ENCODE measurements around the gene GTF3C2. TPM values are rescaled to one million over a fixed set of nuclear protein-coding genes. Genes with fewer than 3 reads are reported as not detected.

The GTF3C2 gene
- total and polyA plus RNA-seq, 2 of the 13 experiments (the other 11 are each of a cell fraction or from before 2014, with no cell fraction given) = 77.5 to 130 TPM

- TF ChIP-seq, protein P1, sequence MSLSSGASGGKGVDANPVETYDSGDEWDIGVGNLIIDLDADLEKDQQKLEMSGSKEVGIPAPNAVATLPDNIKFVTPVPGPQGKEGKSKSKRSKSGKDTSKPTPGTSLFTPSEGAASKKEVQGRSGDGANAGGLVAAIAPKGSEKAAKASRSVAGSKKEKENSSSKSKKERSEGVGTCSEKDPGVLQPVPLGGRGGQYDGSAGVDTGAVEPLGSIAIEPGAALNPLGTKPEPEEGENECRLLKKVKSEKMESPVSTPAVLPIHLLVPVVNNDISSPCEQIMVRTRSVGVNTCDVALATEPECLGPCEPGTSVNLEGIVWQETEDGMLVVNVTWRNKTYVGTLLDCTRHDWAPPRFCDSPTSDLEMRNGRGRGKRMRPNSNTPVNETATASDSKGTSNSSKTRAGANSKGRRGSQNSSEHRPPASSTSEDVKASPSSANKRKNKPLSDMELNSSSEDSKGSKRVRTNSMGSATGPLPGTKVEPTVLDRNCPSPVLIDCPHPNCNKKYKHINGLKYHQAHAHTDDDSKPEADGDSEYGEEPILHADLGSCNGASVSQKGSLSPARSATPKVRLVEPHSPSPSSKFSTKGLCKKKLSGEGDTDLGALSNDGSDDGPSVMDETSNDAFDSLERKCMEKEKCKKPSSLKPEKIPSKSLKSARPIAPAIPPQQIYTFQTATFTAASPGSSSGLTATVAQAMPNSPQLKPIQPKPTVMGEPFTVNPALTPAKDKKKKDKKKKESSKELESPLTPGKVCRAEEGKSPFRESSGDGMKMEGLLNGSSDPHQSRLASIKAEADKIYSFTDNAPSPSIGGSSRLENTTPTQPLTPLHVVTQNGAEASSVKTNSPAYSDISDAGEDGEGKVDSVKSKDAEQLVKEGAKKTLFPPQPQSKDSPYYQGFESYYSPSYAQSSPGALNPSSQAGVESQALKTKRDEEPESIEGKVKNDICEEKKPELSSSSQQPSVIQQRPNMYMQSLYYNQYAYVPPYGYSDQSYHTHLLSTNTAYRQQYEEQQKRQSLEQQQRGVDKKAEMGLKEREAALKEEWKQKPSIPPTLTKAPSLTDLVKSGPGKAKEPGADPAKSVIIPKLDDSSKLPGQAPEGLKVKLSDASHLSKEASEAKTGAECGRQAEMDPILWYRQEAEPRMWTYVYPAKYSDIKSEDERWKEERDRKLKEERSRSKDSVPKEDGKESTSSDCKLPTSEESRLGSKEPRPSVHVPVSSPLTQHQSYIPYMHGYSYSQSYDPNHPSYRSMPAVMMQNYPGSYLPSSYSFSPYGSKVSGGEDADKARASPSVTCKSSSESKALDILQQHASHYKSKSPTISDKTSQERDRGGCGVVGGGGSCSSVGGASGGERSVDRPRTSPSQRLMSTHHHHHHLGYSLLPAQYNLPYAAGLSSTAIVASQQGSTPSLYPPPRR (CRISPR knock-in tag; IDR thresholded peaks at IDR 0.05; ENCODE audit: borderline replicate concordance) = peak; percentile 32; the same call in 1 of the 2 replicates
- TF ChIP-seq ATF1 (CRISPR knock-in tag; IDR thresholded peaks at IDR 0.05) (no peak), ASH2L (IDR thresholded peaks at IDR 0.05; ENCODE audit: insufficient read length, low read depth, low read length) (peak; percentile 45), ZNF264 (CRISPR knock-in tag; IDR thresholded peaks at IDR 0.05) (peak; percentile 53; the same call in 1 of the 2 replicates), ZMYM4 (CRISPR knock-in tag; IDR thresholded peaks at IDR 0.05) (peak; percentile 34; the same call in 1 of the 2 replicates), FOXA3 (CRISPR knock-in tag; IDR thresholded peaks at IDR 0.05) (no peak), E2F5 (CRISPR knock-in tag; conservative IDR thresholded peaks at IDR 0.05) (no peak), RAD21 (CRISPR knock-in tag; IDR thresholded peaks at IDR 0.05) (no peak), ZNF263 (CRISPR knock-in tag; IDR thresholded peaks at IDR 0.05) (peak; percentile 71), FOXP1 (IDR thresholded peaks at IDR 0.05) (peak; percentile 65), FOXP1 (CRISPR knock-in tag; IDR thresholded peaks at IDR 0.05) (0 out of 2 replicates have a peak, but pooled peaks have one; percentile 23), ZNF18 (CRISPR knock-in tag; IDR thresholded peaks at IDR 0.05; ENCODE audit: insufficient replicate concordance) (peak; percentile 88)
- TF ChIP-seq, protein P2, sequence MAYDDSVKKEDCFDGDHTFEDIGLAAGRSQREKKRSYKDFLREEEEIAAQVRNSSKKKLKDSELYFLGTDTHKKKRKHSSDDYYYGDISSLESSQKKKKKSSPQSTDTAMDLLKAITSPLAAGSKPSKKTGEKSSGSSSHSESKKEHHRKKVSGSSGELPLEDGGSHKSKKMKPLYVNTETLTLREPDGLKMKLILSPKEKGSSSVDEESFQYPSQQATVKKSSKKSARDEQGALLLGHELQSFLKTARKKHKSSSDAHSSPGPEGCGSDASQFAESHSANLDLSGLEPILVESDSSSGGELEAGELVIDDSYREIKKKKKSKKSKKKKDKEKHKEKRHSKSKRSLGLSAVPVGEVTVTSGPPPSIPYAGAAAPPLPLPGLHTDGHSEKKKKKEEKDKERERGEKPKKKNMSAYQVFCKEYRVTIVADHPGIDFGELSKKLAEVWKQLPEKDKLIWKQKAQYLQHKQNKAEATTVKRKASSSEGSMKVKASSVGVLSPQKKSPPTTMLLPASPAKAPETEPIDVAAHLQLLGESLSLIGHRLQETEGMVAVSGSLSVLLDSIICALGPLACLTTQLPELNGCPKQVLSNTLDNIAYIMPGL (CRISPR knock-in tag; IDR thresholded peaks at IDR 0.05; ENCODE audit: borderline replicate concordance in 1 of 2, low read depth in 1 of 2) = peak; percentile 29 to 35; a peak in 1 of 4 replicates
- TF ChIP-seq, protein P3, sequence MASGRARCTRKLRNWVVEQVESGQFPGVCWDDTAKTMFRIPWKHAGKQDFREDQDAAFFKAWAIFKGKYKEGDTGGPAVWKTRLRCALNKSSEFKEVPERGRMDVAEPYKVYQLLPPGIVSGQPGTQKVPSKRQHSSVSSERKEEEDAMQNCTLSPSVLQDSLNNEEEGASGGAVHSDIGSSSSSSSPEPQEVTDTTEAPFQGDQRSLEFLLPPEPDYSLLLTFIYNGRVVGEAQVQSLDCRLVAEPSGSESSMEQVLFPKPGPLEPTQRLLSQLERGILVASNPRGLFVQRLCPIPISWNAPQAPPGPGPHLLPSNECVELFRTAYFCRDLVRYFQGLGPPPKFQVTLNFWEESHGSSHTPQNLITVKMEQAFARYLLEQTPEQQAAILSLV (CRISPR knock-in tag; IDR thresholded peaks at IDR 0.05; ENCODE audit: borderline replicate concordance) = no peak
Observed at GRCh38 chr2:27353762-27354596, 2.6 kb downstream of the GTF3C2 start (continued).
